ENCODE data around the gene MX2.
"Not testable (repeated sequence)": the region's sequence is repeated elsewhere in the genome, so short reads cannot be mapped to it uniquely, and the experiment has no call there.

MX2 gene

DNA sequence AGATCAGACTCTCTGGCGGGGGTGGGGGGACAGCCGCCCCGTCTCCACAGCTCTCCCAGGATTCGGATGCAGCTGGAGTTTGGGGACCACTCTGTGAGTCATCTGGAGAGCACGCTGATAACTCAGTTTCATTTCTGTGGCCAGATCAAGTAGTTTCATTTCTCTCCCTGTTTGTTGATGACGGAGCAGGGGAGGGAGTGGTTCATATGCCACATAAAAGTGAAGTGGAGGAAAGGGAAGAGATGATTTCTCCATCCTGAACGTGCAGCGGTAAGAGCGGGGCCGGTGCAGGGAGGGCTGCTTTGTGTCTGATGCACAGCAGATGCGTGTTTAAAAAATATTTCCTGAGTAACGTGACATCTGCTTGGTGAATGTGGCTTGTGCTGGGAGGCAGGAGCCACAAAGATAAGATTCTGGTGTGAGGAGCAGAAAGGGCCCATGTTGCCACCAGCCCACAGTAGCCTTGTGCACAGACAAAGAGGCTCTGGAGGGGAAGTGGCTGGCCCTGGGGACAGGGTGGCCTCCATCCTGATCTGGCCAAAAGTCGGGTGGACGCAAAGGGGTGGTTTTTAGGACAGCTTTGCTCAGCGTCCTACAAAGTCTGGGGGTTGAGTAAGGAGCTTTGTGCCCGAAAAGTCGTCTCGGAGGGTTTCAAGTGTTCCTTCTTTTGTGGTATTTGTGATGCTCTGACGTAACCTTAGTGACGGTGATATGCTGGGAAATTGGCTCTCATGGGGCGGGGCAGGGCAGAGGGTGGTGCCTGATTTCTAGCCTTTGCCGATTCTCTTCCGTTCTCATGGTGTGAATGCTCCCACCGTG, at the start of gene MX2:
MX2 (plus strand) TSS at position 242 of the 819 bp plus-strand sequence. CDS start 14,880 bp downstream, outside the sequence.
- no peak for TF ChIP-seq CTCF (conservative IDR thresholded peaks at IDR 0.05; ENCODE audit: low read depth)
- no peak within 1 kb of the TSS for H3K27ac ChIP-seq
- DNase-seq (ENCODE audit: low spot score): peak; percentile 35
- POLR2A ChIA-PET (ENCODE audit: low non-redundant PET): no interaction called here
- CTCF ChIA-PET: no interaction called here

DNA sequence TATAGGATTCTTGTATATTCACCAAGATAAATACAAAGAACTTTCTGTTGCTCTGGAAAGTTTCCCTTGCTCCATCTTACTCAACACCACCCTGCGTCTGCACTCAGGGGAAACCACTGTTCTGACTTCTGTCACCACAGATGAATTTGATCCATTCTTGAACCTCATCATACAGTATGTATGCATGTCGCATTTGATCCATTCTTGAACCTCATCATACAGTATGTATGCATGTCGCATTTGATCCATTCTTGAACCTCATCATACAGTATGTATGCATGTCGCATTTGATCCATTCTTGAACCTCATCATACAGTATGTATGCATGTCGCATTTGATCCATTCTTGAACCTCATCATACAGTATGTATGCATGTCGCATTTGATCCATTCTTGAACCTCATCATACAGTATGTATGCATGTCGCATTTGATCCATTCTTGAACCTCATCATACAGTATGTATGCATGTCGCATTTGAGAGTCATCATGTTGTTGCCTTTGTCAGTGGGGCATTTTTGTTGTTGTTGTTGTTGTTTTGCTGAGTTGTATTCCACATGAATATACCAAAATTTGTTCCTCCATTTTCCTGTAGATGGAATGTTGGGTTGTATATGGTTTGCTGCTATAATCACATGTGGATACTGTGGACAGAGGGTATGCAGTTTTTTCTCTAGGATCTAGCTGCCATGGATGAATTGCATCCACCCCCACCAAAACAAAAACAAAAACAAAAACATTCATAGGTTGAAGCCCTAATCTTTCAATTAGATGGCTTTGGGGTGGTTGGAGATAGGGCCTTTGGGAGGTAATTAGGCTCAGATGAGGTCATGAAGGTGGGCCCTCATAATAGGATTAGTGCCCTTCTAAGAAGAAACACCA, 48.3 kb upstream of the MX2 start:
- CTCF ChIA-PET; POLR2A ChIA-PET (ENCODE audit: low non-redundant PET); DNase-seq (ENCODE audit: low spot score); H3K27ac ChIP-seq: not testable (repeated sequence)

DNA sequence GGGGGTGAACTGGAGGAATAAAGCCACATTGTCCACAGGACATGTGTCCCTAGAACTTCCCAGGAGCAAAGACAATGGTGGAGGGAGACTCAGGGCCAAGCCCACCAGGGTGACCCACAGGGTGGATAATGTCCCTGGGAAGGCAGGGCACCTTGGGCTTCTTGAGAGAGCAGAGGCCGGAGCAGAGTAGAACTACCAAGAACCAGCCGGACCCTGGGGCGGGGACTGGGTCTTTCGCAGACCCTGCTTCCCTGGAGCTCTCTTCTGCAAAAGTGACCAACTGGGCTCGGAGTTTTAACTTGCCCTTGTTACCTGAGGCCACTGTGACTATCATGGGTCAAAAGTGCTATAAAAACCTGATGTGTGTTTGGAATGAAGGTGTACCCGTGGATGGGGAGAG, 46.1 kb upstream of the MX2 start:
- ChIA-PET POLR2A (ENCODE audit: low non-redundant PET) (no interaction called here), CTCF (no interaction called here)
- TF ChIP-seq CTCF (conservative IDR thresholded peaks at IDR 0.05; ENCODE audit: low read depth): no peak
- no peak overlapping the region for H3K27ac ChIP-seq
- no peak for DNase-seq (ENCODE audit: low spot score)

DNA sequence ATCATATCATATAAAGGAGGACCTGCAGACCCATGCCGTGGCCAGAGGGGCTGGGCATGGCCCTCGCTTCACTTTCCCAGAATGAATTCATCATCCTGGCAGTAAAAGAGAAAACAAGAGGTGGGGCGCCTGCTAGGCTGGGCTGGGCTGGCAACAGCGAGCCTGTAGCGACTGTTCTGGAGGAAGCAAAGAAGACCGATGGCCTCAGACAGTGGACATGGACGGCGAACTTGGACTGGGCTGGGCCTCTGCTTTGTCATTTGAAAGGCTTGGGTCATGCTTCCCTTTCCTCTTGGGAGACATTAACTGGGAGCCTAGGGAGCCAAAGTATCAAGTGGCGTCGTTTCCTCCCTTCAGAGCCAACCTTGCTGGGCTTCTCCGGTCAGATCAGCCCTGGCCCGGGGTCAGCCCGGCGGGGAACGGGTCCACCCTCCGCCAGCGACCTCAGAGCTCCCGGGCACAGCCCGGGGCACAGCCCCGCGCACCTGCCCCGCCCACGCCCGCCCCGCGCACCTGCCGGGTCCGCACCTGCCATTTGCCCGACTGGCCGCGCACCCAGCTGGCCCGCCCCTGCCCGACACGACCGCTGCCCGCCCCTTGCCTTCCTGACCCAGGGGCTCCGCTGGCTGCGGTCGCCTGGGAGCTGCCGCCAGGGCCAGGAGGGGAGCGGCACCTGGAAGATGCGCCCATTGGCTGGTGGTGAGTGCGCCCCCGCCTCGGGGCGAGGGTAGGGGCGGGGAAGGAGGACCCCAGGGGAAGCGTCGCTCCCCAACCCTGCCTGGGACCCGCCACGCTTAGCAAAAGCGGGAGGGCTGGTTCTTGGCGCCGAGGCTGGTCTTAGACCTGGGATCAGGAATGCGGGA, 45.4 kb upstream of the MX2 start, which contains the start of gene FAM3B:
FAM3B (plus strand) TSS at position 602 of the 863 bp plus-strand sequence; CDS start at position 681, 79 bp downstream.
- ChIA-PET CTCF (no interaction called here), POLR2A (ENCODE audit: low non-redundant PET) (no interaction called here)
- no peak for TF ChIP-seq CTCF (conservative IDR thresholded peaks at IDR 0.05; ENCODE audit: low read depth)
- no peak for DNase-seq (ENCODE audit: low spot score)
- no peak within 1 kb of the TSS for H3K27ac ChIP-seq

DNA sequence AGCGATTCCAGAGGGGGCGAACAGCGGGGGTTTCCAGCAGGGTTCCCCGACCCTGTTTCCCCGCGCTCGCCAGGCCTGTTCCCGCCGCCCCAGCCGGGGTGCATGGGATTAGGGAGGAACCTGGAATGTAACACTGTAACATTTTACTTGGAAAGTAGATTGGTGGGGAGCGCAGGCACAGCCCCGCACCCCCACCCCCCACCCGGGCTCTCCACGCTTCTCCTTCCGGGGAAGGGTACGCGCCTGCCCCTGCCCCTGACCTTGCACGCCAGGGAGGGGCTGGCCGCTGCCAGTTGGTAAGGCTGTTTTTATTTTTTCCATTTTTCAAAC, 44.8 kb upstream of the MX2 start:
- H3K27ac ChIP-seq: no peak overlapping the region
- ChIA-PET POLR2A (ENCODE audit: low non-redundant PET) (no interaction called here), CTCF (no interaction called here)
- no peak for DNase-seq (ENCODE audit: low spot score)
- no peak for TF ChIP-seq CTCF (conservative IDR thresholded peaks at IDR 0.05; ENCODE audit: low read depth)

DNA sequence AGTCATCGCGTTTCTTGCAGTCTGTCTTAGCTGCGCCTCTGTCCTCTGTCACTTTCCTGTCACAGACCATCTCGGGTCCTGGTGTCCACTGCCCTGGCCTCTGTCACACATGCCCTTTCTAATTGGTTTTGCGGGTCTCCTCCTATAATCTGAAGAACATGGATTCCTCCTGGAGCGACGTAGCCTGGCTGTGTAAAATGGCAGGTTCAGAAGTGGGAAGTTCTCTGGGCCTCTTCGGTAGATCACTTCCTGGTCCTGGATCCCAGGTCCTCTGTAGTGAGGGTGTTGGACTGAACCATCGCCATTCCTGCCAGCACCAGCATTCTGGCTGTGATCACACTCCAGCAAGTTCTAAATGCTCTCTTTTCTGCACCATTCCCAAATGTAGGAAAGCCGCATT, 44.4 kb upstream of the MX2 start:
- ChIA-PET POLR2A (ENCODE audit: low non-redundant PET) (no interaction called here), CTCF (no interaction called here)
- no peak overlapping the region for H3K27ac ChIP-seq
- no peak for DNase-seq (ENCODE audit: low spot score)
- no peak for TF ChIP-seq CTCF (conservative IDR thresholded peaks at IDR 0.05; ENCODE audit: low read depth)

Measured in RWPE1 (cell line).